HCT116 (cell line): Measurements from ENCODE around the gene C9orf72. TPM values are rescaled to one million over a fixed set of nuclear protein-coding genes. Genes with fewer than 3 reads are reported as not detected.

Source experiments
- ATAC-seq: fragments of 200-7000 bp; cut with Tn5 transposase; 2 replicates; pipeline ENCODE4 v1.9.1; 2020; ENCODE audit warnings: mild to moderate bottlenecking, moderate library complexity
- BruUV-seq: library from RNA; stranded (reverse); fragments of 400-500 nt; replicated peaks from 2 replicates; lab custom pipeline; 2021; lab: Mats Ljungman, UMichigan
- CTCF ChIA-PET: fragments of 300-600 bp; sonication (Branson Sonifier 250); formaldehyde crosslinking; loops from one replicate; lab custom pipeline; 2021; ENCODE audit warnings: antibody characterized with exemption; lab: Charles Lee
- POLR2A ChIA-PET: fragments of 300-600, 350-600 bp; sonication (Branson Sonifier 250); formaldehyde crosslinking; loops from one replicate; lab custom pipeline; 2021; ENCODE audit warnings: antibody characterized with exemption; lab: Charles Lee
- RAD21 ChIA-PET, 2 experiments: fragments of 300-600 bp; sonication (Branson Sonifier 250); formaldehyde crosslinking; loops; one replicate each; lab custom pipeline; 2023; ENCODE audit warnings: low total read pairs in 2 of 2; ENCODE audit not compliant: uncharacterized antibody in 2 of 2, unreplicated experiment in 2 of 2, low non-redundant PET in 1 of 2; lab: Charles Lee
- DNase-seq: peaks from one replicate; pipeline ENCODE4 v3.0.0-alpha.2; 2010; ENCODE audit warnings: low read depth, low spot score
- H2AFZ ChIP-seq: fragments of 200-600 bp; shearing (Covaris generic), sonication (generic); 2 replicates; pipeline ENCODE4 v1.6.1; 2017; ENCODE audit warnings: low read depth, mixed run types, mixed read lengths, antibody characterized with exemption, low read length; ENCODE audit not compliant: poor library complexity, severe bottlenecking
- H3K27ac ChIP-seq: 2 replicates; pipeline ENCODE4 v1.5.1; 2012; ENCODE audit warnings: low read depth, low read length
- H3K27me3 ChIP-seq: fragments of 200-600 bp; sonication (generic); 2 replicates; pipeline ENCODE4 v1.6.1; 2016; ENCODE audit warnings: mixed run types, low read length, mixed read lengths; ENCODE audit not compliant: insufficient read depth
- H3K36me3 ChIP-seq, 2 experiments: fragments of 200-500 bp in 1 of 2; fragments of 200-600 bp in 1 of 2; sonication (Bioruptor generic) in 1 of 2; sonication (generic) in 1 of 2; 2 replicates each; pipeline versions ENCODE4 v1.5.1 to v1.6.1; 2014 to 2016; ENCODE audit warnings: low read length in 2 of 2, inconsistent platforms in 1 of 2, mixed read lengths in 1 of 2, mixed run types in 1 of 2; ENCODE audit not compliant: insufficient read depth in 2 of 2, control insufficient read depth in 1 of 2
- H3K4me1 ChIP-seq, 2 experiments: fragments of 200-600 bp in 1 of 2; sonication (generic) in 1 of 2; 2 replicates each; pipeline versions ENCODE4 v1.5.1 to v1.6.1; 2012 to 2017; ENCODE audit warnings: low read length in 2 of 2, inconsistent platforms in 1 of 2, mild to moderate bottlenecking in 1 of 2, mixed read lengths in 1 of 2, mixed run types in 1 of 2, moderate library complexity in 1 of 2; ENCODE audit not compliant: insufficient read depth in 2 of 2, control insufficient read depth in 1 of 2
- H3K4me2 ChIP-seq: fragments of 200-600 bp; sonication (generic); 2 replicates; pipeline ENCODE4 v1.6.1; 2017; ENCODE audit warnings: mixed run types, low read length, mixed read lengths
- H3K4me3 ChIP-seq, 2 experiments: fragments of 200-600 bp in 1 of 2; sonication (generic) in 1 of 2; replicated peaks in 1 of 2; 2 replicates each; pipeline ENCODE4 v1.5.1; 2011 to 2016; ENCODE audit warnings: low read length in 2 of 2, control low read depth in 1 of 2, low read depth in 1 of 2, mild to moderate bottlenecking in 1 of 2, mixed read lengths in 1 of 2, mixed run types in 1 of 2
- H3K79me2 ChIP-seq: fragments of 200-600 bp; sonication (generic); 2 replicates; pipeline ENCODE4 v1.6.1; 2017; ENCODE audit warnings: mild to moderate bottlenecking, mixed run types, low read length, moderate library complexity, mixed read lengths; ENCODE audit not compliant: insufficient read depth
- H3K9ac ChIP-seq: fragments of 200-600 bp; sonication (generic); 2 replicates; pipeline ENCODE4 v1.6.1; 2016; ENCODE audit warnings: low read length, mixed read lengths
- H3K9me2 ChIP-seq: fragments of 200-600 bp; sonication (generic), shearing (Covaris generic); 2 replicates; pipeline ENCODE4 v1.6.1; 2017; ENCODE audit warnings: mixed run types, mild to moderate bottlenecking, moderate library complexity; ENCODE audit not compliant: insufficient read depth
- H3K9me3 ChIP-seq, 2 experiments: fragments of 200-500 bp in 1 of 2; fragments of 200-600 bp in 1 of 2; sonication (Bioruptor generic) in 1 of 2; sonication (generic) in 1 of 2; 2 replicates each; pipeline ENCODE4 v1.6.1; 2014 to 2017; ENCODE audit warnings: low read length in 2 of 2, mixed read lengths in 2 of 2, inconsistent platforms in 1 of 2, low read depth in 1 of 2, mild to moderate bottlenecking in 1 of 2, mixed run types in 1 of 2, moderate library complexity in 1 of 2; ENCODE audit not compliant: control insufficient read depth in 1 of 2, insufficient read depth in 1 of 2
- H4K20me1 ChIP-seq: fragments of 200-600 bp; sonication (generic), shearing (Covaris generic); 2 replicates; pipeline ENCODE4 v1.6.1; 2017; ENCODE audit warnings: mixed run types, mild to moderate bottlenecking, moderate library complexity; ENCODE audit not compliant: insufficient read depth
- SIN3A ChIP-seq: IDR thresholded peaks from 2 replicates; pipeline ENCODE4 v1.6.1; 2012; ENCODE audit warnings: low read depth
- SP1 ChIP-seq: IDR thresholded peaks from 2 replicates; pipeline ENCODE4 v1.6.1; 2012; ENCODE audit warnings: low read depth
- intact Hi-C: fragments of 100-400 bp; cut with micrococcal nuclease; formaldehyde crosslinking; loops from 2 replicates; pipeline ENCODE4 v1.10.0; 2022
- total RNA-seq: library from RNA; stranded (reverse); gene quantifications from one replicate; pipeline ENCODE4 v1.2.1, GENCODE V29; 2021; ENCODE audit not compliant: unreplicated experiment

Gene C9orf72
- total RNA-seq, 1 experiment from 2014 or later, result 12.0 TPM

DNA sequence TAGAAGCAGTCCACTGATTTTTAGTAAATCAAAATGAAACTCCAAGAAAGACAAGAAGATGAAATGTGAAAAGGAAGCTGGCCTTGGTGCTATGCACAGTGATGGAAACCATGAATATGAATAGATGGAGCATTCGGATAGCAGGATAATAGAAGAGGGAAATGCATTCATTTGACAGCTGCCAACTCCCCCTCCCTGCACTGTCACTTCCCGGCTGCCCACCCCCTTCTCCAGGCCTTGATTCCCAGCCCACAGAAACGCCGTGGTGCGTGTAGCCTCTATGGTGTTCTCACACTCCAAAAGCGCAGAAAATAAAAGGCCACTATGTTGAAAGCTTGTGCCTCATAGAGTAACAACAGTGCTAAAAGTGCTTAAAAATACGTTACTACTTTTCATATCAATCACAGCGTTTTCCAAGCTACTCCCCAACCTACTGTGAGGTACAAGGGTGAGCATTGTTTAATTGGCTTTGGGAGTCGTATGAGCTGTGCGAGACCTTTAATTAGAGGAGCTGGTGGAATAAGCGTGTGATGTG lies 75.3 kb downstream of the C9orf72 start:
- H3K27ac ChIP-seq, result no peak overlapping the region
- H3K4me2 ChIP-seq, result no peak overlapping the region
- CTCF ChIA-PET, result no interaction called here
- H3K27me3 ChIP-seq, result no peaks in the 10 kb centered on the region
- H3K9ac ChIP-seq, result no peak overlapping the region
- POLR2A ChIA-PET, result no interaction called here
- BruUV-seq, result no TSS peak
- H3K36me3 ChIP-seq, result no peaks in the 10 kb centered on the region
- H3K9me2 ChIP-seq, result no peaks in the 10 kb centered on the region
- RAD21 ChIA-PET, result no interaction called here
- H3K9me3 ChIP-seq, result no peaks in the 10 kb centered on the region
- intact Hi-C loops, result no loop called here
- DNase-seq (no peak), ATAC-seq (no peak)
- H2AFZ ChIP-seq, result no peak overlapping the region
- TF ChIP-seq SP1 (no peak), SIN3A (no peak)
- TF ChIP-seq, all 23 proteins: peak for 0
- Histone ChIP-seq H3K4me1 (peaks cover 6 to 10% of the 10 kb centered on the region in 2 experiments; a peak in 3 of 4 replicates), H4K20me1 (no peaks in the 10 kb centered on the region), H3K4me3 (no peak overlapping the region), H3K79me2 (no peaks in the 10 kb centered on the region)

Other genes starting within 250 kb of the C9orf72 start
- gene IFNK, start 49.2 kb downstream of the C9orf72 start, total RNA-seq, result not detected
- 1.2 TPM for gene MOB3B, start 43.7 kb downstream of the C9orf72 start, total RNA-seq